WI38 (cell line): ENCODE measurements around the gene ATP2A3.
"Not testable (repeated sequence)": the region's sequence is repeated elsewhere in the genome, so short reads cannot be mapped to it uniquely, and the experiment has no call there.

Source experiments
- H3K4me3 ChIP-seq: 2 replicates; pipeline ENCODE4 v1.5.1; 2011; ENCODE audit warnings: low read depth, mild to moderate bottlenecking, control low read depth, low read length
- CTCF ChIP-seq: IDR thresholded peaks from 2 replicates; pipeline ENCODE4 v1.5.1; 2012; ENCODE audit warnings: low read depth, mild to moderate bottlenecking, control low read depth, low read length

ATP2A3 gene

GRCh38 chr17:4001048-4001590 lies 36.9 kb upstream of the ATP2A3 start:
- no peak overlapping the region for H3K4me3 ChIP-seq
- TF ChIP-seq CTCF = no peak

GRCh38 chr17:3998436-3998835 lies 34.2 kb upstream of the ATP2A3 start:
- TF ChIP-seq CTCF = no peak
- H3K4me3 ChIP-seq = no peak overlapping the region

DNA sequence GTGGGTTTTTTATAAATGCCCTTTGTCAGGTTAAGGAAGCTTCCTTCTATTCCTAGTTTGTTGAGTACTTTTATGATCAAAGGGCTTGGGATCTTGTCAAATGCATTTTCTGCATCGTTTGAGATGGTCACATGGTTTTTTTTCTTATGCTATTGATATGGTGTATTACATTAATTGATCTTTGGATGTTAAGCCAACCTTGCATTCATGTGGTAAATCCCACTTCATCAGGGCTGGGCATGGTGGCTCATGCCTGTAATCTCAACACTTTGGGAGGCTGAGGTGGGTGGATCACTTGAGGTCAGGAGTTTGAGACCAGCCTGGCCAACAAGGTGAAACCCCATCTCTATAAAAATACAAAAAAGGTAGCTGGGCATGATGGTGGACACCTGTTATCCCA lies 30.8 kb upstream of the ATP2A3 start:
- H3K4me3 ChIP-seq = no peak overlapping the region
- TF ChIP-seq CTCF = no peak

GRCh38 chr17:3994221-3994576 lies 30.0 kb upstream of the ATP2A3 start:
- TF ChIP-seq CTCF = no peak
- no peak overlapping the region for H3K4me3 ChIP-seq

- H3K4me3 ChIP-seq = no peak overlapping the region
- TF ChIP-seq CTCF = no peak
These were observed 29.4 kb upstream of the ATP2A3 start for GRCh38 chr17:3993493-3994220.

GRCh38 chr17:3992370-3992769 lies 28.1 kb upstream of the ATP2A3 start:
- no peak overlapping the region for H3K4me3 ChIP-seq
- no peak for TF ChIP-seq CTCF

DNA sequence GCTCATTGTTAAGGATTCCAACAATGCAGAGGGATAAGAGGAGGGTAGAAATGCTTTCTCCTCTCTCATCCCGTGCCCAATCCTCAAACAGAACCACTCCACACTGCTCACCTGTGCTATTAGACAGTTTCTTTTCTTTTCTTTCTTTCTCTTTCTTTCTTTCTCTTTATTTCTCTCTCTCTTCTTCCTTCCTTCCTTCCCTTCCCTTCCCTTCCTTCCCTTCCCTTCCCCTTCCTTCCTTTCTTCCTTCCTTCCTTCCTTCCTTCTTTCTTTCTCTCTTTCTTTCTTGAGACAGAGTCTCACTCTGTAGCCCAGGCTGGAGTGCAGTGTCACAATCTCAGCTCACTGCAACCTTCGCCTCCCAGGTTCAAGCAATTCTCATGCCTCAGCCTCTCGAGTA lies 27.5 kb upstream of the ATP2A3 start:
- H3K4me3 ChIP-seq = not testable (repeated sequence)
